ENCODE results near the gene TSPAN33. TPM values are rescaled to one million over a fixed set of nuclear protein-coding genes. Genes with fewer than 3 reads are reported as not detected.

The TSPAN33 gene
- total and polyA plus RNA-seq, 9 of the 15 experiments (the other 6 are each of a cell fraction or from before 2014, with no cell fraction given): 0.03 to 1.5 (median 0.23) TPM; not detected in 2

- TF ChIP-seq ATF3 (IDR thresholded peaks at IDR 0.05): no peak
- no peak for TF ChIP-seq ATF3 (CRISPR knock-in tag; conservative IDR thresholded peaks at IDR 0.05)
- no peak for TF ChIP-seq FOSL1 (tag; conservative IDR thresholded peaks at IDR 0.05)
- no peak for TF ChIP-seq EHMT2 (IDR thresholded peaks at IDR 0.05)
- TF ChIP-seq POLR3A (IDR thresholded peaks at IDR 0.05; ENCODE audit: borderline replicate concordance, extremely low read depth, insufficient read depth, insufficient read length): no peak
- no peak for TF ChIP-seq MTA2 (IDR thresholded peaks at IDR 0.05; ENCODE audit: low read depth)
- TF ChIP-seq DPF2 (IDR thresholded peaks at IDR 0.05): no peak
- TF ChIP-seq TSHZ1 (CRISPR knock-in tag; IDR thresholded peaks at IDR 0.05): no peak
- no peak for TF ChIP-seq KHSRP (IDR thresholded peaks at IDR 0.05)
- TF ChIP-seq, protein P1, sequence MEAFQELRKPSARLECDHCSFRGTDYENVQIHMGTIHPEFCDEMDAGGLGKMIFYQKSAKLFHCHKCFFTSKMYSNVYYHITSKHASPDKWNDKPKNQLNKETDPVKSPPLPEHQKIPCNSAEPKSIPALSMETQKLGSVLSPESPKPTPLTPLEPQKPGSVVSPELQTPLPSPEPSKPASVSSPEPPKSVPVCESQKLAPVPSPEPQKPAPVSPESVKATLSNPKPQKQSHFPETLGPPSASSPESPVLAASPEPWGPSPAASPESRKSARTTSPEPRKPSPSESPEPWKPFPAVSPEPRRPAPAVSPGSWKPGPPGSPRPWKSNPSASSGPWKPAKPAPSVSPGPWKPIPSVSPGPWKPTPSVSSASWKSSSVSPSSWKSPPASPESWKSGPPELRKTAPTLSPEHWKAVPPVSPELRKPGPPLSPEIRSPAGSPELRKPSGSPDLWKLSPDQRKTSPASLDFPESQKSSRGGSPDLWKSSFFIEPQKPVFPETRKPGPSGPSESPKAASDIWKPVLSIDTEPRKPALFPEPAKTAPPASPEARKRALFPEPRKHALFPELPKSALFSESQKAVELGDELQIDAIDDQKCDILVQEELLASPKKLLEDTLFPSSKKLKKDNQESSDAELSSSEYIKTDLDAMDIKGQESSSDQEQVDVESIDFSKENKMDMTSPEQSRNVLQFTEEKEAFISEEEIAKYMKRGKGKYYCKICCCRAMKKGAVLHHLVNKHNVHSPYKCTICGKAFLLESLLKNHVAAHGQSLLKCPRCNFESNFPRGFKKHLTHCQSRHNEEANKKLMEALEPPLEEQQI (IDR thresholded peaks at IDR 0.05): no peak
- TF ChIP-seq, protein P2, sequence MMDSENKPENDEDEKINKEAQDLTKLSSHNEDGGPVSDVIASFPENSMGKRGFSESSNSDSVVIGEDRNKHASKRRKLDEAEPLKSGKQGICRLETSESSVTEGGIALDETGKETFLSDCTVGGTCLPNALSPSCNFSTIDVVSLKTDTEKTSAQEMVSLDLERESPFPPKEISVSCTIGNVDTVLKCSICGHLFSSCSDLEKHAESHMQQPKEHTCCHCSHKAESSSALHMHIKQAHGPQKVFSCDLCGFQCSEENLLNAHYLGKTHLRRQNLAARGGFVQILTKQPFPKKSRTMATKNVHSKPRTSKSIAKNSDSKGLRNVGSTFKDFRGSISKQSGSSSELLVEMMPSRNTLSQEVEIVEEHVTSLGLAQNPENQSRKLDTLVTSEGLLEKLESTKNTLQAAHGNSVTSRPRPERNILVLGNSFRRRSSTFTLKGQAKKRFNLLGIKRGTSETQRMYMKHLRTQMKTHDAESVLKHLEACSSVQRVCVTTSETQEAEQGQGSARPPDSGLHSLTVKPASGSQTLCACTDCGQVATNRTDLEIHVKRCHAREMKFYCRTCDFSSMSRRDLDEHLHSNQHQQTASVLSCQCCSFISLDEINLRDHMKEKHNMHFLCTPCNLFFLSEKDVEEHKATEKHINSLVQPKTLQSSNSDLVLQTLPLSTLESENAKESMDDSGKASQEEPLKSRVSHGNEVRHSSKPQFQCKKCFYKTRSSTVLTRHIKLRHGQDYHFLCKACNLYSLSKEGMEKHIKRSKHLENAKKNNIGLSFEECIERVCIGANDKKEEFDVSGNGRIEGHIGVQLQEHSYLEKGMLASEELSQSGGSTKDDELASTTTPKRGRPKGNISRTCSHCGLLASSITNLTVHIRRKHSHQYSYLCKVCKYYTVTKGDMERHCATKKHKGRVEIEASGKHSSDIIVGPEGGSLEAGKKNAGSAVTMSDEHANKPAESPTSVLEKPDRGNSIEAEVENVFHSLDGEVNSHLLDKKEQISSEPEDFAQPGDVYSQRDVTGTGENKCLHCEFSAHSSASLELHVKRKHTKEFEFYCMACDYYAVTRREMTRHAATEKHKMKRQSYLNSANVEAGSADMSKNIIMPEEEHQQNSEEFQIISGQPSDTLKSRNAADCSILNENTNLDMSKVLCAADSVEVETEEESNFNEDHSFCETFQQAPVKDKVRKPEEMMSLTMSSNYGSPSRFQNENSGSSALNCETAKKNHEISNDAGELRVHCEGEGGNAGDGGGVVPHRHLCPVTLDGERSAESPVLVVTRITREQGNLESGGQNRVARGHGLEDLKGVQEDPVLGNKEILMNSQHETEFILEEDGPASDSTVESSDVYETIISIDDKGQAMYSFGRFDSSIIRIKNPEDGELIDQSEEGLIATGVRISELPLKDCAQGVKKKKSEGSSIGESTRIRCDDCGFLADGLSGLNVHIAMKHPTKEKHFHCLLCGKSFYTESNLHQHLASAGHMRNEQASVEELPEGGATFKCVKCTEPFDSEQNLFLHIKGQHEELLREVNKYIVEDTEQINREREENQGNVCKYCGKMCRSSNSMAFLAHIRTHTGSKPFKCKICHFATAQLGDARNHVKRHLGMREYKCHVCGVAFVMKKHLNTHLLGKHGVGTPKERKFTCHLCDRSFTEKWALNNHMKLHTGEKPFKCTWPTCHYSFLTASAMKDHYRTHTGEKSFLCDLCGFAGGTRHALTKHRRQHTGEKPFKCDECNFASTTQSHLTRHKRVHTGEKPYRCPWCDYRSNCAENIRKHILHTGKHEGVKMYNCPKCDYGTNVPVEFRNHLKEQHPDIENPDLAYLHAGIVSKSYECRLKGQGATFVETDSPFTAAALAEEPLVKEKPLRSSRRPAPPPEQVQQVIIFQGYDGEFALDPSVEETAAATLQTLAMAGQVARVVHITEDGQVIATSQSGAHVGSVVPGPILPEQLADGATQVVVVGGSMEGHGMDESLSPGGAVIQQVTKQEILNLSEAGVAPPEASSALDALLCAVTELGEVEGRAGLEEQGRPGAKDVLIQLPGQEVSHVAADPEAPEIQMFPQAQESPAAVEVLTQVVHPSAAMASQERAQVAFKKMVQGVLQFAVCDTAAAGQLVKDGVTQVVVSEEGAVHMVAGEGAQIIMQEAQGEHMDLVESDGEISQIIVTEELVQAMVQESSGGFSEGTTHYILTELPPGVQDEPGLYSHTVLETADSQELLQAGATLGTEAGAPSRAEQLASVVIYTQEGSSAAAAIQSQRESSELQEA (IDR thresholded peaks at IDR 0.05; ENCODE audit: low read depth): no peak
- TF ChIP-seq POLR3G (IDR thresholded peaks at IDR 0.05; ENCODE audit: extremely low read depth, insufficient read length, insufficient replicate concordance): no peak
- no peak for TF ChIP-seq ZNF77 (CRISPR knock-in tag; IDR thresholded peaks at IDR 0.05)
These were observed 69.3 kb downstream of the TSPAN33 start (continued) for GRCh38 chr7:129213828-129214227.

All from K562 (cell line).